Measurements from ENCODE around the gene DNAJC22. TPM values are rescaled to one million over a fixed set of nuclear protein-coding genes. Genes with fewer than 3 reads are reported as not detected.

The DNAJC22 gene
- total and polyA plus RNA-seq, 2 donors (not counting 1 experiment from before 2014, with no cell fraction given): not detected

- CTCF ChIA-PET: interaction anchor here (0.6 to 22.4 kb wide), 56 partner anchors 9 to 1668 kb away, joined by 3 to 729 read pairs (median 6); partner anchors contain the start of genes C1QL4, DNAJC22, PRPF40B and PRPH
Measured at GRCh38 chr12:49358483-49359141, 11.9 kb downstream of the DNAJC22 start.

More at GRCh38 chr12:49358483-49359141, 11.9 kb downstream of the DNAJC22 start:
- WGBS (ENCODE audit: insufficient coverage): 18% methylated on average over 4 of the region's 7 CpGs
- Histone ChIP-seq H3K27me3 (replicated peaks in 1 of 4; ENCODE audit: control extremely low read depth in 1 of 4, control insufficient read depth in 3 of 4, insufficient read depth in 4 of 4, low read length in 3 of 4) (peaks cover 0 to 13% (median 7%) of the 10 kb centered on the region in 4 experiments), H3K9me3 (ENCODE audit: control extremely low read depth in 1 of 3, control insufficient read depth in 2 of 3, insufficient read depth in 1 of 3, low read length in 2 of 3) (no peaks in the 10 kb centered on the region), H3K9ac (ENCODE audit: low read length) (no peak overlapping the region), H3K4me1 (ENCODE audit: control insufficient read depth in 2 of 2, insufficient read depth in 2 of 2, low read length in 2 of 2) (peaks cover 3 to 5% of the 10 kb centered on the region in 2 donors), H3K27ac (ENCODE audit: low read length in 2 of 2) (no peak overlapping the region), H3K36me3 (replicated peaks in 1 of 2; ENCODE audit: control extremely low read depth in 1 of 2, control insufficient read depth in 1 of 2, extremely low read depth in 1 of 2, insufficient read depth in 2 of 2, low read length in 1 of 2) (no peaks in the 10 kb centered on the region), H3K79me2 (ENCODE audit: control insufficient read depth, insufficient read depth, low read length) (no peaks in the 10 kb centered on the region), H3K4me3 (ENCODE audit: control extremely low read depth in 1 of 5, extremely low read depth in 1 of 5, insufficient read depth in 1 of 5, low read depth in 2 of 5, low read length in 4 of 5) (no peak overlapping the region), H4K20me1 (ENCODE audit: control insufficient read depth, insufficient read depth, low read length, poor library complexity, severe bottlenecking) (no peaks in the 10 kb centered on the region), H3K4me2 (replicated peaks; ENCODE audit: low read depth, low read length, poor library complexity, severe bottlenecking) (no peak overlapping the region), H2AFZ (ENCODE audit: insufficient read depth, low read depth, low read length, poor library complexity, severe bottlenecking) (no peak overlapping the region)
- ATAC-seq (ENCODE audit: low read depth) (peak; percentile 91), DNase-seq (peak; percentile 83)
- H3K9me3 Mint-ChIP-seq (ENCODE audit: insufficient read depth): no peaks in the 10 kb centered on the region
- POLR2A ChIA-PET: interaction anchor here (0.5 to 1.3 kb wide), 7 partner anchors 9 to 246 kb away, joined by 3 to 9 read pairs (median 4); partner anchors contain the start of gene SPATS2
- no peak overlapping the region for H3K27ac Mint-ChIP-seq
- intact Hi-C loops (cut with micrococcal nuclease): loop anchor here (1.0 to 5.0 kb wide), 5 partner anchors 11 to 222 kb away; no protein-coding TSS in a partner anchor
- no peak overlapping the region for H3K4me3 Mint-ChIP-seq
- TF ChIP-seq CTCF (IDR thresholded peaks at IDR 0.05) (peak; percentile 85), EZH2 (IDR thresholded peaks at IDR 0.05; ENCODE audit: borderline replicate concordance, insufficient read depth, low read depth, low read length, poor library complexity, severe bottlenecking) (no peak)
- peaks cover 32% of the 10 kb centered on the region for H3K27me3 Mint-ChIP-seq
- peaks cover 2% of the 10 kb centered on the region for H3K4me1 Mint-ChIP-seq

Measured in B cell (primary cell).